ENCODE results near the gene LSM11.
"Not testable (repeated sequence)": the region's sequence is repeated elsewhere in the genome, so short reads cannot be mapped to it uniquely, and the experiment has no call there.

DNA sequence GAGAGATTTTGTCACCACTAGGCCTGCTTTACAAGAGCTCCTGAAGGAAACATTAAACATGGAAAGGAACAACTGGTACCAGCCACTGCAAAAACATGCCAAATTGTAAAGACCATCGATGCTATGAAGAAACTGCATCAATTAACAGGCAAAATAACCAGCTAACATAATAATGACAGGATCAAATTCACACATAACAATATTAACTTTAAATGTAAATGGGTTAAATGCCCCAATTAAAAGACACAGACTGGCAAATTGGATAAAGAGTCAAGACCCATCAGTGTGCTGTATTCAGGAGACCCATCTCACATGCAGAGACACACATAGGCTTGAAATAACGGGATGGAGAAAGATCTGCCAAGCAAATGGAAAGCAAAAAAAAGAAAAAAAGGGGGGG lies 20.6 kb upstream of the LSM11 start:
- TF ChIP-seq EZH2phosphoT487 (IDR thresholded peaks at IDR 0.05; ENCODE audit: borderline replicate concordance), result not testable (repeated sequence)
- TF ChIP-seq, protein P1, sequence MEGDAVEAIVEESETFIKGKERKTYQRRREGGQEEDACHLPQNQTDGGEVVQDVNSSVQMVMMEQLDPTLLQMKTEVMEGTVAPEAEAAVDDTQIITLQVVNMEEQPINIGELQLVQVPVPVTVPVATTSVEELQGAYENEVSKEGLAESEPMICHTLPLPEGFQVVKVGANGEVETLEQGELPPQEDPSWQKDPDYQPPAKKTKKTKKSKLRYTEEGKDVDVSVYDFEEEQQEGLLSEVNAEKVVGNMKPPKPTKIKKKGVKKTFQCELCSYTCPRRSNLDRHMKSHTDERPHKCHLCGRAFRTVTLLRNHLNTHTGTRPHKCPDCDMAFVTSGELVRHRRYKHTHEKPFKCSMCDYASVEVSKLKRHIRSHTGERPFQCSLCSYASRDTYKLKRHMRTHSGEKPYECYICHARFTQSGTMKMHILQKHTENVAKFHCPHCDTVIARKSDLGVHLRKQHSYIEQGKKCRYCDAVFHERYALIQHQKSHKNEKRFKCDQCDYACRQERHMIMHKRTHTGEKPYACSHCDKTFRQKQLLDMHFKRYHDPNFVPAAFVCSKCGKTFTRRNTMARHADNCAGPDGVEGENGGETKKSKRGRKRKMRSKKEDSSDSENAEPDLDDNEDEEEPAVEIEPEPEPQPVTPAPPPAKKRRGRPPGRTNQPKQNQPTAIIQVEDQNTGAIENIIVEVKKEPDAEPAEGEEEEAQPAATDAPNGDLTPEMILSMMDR (conservative IDR thresholded peaks at IDR 0.05; ENCODE audit: low read length), result not testable (repeated sequence)

All from Loucy (cell line).